ENCODE results near the gene PLEKHG5.

Gene PLEKHG5

GRCh38 chr1:6424619-6425593 is 66.6 kb downstream of the PLEKHG5 start, which contains the start of gene ESPN:
TSS of gene ESPN (plus strand) at chr1:6424776. CDS start at chr1:6424956, 180 bp downstream.
- DNase-seq, result no peak

- no peak for DNase-seq
Observed at GRCh38 chr1:6424000-6424565, 67.4 kb downstream of the PLEKHG5 start.

GRCh38 chr1:6423321-6423999 is 68.0 kb downstream of the PLEKHG5 start:
- DNase-seq, result peak; percentile 75 to 84

- no peak for DNase-seq
Observed at GRCh38 chr1:6421266-6421665, 70.2 kb downstream of the PLEKHG5 start.

GRCh38 chr1:6420454-6421042 is 70.9 kb downstream of the PLEKHG5 start:
- DNase-seq, result no peak

- no peak for DNase-seq
Observed at GRCh38 chr1:6419804-6420453, 71.5 kb downstream of the PLEKHG5 start, which contains the start of gene HES2. TSS of gene HES2 (minus strand) at chr1:6419919. CDS start at chr1:6419820, 99 bp downstream.

GRCh38 chr1:6419397-6419803 is 72.1 kb downstream of the PLEKHG5 start:
- DNase-seq, result no peak

- DNase-seq, result no peak
Observed at GRCh38 chr1:6418668-6419396, 72.6 kb downstream of the PLEKHG5 start.

- DNase-seq, result no peak
Observed at GRCh38 chr1:6417961-6418667, 73.4 kb downstream of the PLEKHG5 start.
